Activated CD4-positive, alpha-beta T cell treated with anti-CD3 and anti-CD28 coated beads for 48 hours (primary cell): Measurements from ENCODE around the gene GPC3.
"Not testable (repeated sequence)": the region's sequence is repeated elsewhere in the genome, so short reads cannot be mapped to it uniquely, and the experiment has no call there.

Experiments
- DNase-seq: peaks from one replicate; pipeline ENCODE4 v3.0.0-alpha.2; 2020

Gene GPC3

DNA sequence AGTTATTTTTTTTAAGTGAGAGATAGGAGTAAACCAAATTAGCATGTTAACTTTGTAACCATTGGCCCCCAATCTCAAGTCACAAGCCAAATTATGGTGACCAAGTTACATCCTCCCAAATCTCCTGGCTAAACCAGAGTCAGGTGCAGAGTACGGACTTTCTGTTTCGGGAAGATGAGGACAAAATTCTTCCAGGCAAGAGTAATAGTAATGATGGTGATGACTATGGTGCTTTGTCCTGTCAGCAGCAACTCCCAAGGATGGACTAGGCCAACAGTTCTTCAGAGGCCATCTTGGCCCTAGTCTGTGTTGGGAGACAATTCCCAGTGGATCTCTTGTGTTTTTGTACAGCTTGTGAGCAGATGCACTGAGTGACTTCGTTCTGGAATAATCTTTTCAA is 148.8 kb downstream of the GPC3 start:
- DNase-seq, result no peak

DNA sequence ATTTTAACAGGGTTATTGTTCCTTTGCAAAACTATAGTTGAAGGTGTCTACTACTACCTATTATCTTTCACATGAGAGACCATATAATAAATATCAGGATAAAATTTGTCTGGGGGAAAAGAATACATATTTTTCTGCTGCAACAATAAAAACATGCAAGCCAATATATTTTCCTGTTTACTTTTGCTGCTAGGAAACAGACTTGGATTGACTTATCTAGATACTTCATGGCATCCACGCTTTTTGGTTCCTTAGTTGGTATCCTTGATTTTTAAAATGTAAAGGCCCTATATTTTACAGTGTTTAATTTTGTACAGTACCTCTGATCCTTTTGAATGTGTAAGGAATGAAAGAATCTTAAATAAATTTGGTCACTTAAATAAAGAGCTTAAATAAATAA is 150.6 kb downstream of the GPC3 start:
- no peak for DNase-seq

DNA sequence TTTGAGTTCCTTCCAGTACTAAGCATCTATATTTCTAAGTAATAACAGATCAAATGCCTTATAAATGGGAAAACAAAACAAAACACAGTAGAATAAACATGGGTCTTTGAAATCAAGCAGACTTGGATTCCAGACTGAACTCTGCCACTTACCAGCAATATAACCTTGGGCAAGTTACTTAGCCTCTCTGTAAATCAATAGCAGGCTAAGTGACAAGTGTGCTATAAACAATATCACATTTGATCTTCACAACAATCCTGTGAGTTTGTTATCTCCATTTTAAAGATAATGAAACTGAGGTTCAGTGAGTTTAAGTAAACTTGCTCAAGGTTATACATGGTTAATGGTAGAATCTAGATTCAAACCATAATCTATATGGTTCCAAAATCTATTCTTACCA is 165.8 kb downstream of the GPC3 start:
- no peak for DNase-seq

DNA sequence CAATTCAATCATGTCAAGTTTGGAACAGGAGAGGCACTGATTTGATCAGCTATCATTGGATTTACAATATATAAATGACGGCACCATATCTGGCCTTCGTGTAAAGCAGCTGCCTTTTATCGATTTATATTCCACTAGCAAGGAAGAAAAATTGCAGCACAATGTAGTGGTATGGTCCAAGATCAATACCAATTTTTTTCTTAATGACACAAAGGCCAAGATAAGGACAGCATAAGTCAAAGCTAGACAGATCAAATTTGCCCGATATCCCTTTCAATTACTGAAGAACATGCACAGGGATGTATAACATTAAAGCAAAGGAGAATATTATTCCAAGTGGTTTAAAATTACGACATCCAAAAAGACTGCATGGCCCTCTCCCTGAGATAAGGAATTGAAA is 167.4 kb downstream of the GPC3 start:
- DNase-seq, result no peak

DNA sequence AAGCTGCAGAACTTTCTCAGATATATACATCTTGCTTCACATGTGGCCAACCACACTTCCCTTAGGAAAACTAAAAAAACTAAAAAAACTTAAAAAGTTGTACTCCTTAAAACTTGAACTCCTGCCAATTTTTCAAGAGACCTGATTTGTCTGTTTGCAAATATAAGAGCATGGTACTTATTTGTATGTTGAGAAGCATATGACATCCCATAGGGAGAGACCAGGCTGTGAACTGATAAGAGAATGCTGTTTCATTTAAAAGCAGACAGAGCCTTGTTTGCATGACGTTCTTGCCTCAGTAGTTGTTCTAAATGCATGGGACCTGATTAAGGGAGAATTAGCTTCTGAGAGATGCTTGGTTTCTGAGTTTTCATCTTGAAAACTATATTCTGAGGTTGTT is 169.9 kb downstream of the GPC3 start:
- DNase-seq, result no peak

DNA sequence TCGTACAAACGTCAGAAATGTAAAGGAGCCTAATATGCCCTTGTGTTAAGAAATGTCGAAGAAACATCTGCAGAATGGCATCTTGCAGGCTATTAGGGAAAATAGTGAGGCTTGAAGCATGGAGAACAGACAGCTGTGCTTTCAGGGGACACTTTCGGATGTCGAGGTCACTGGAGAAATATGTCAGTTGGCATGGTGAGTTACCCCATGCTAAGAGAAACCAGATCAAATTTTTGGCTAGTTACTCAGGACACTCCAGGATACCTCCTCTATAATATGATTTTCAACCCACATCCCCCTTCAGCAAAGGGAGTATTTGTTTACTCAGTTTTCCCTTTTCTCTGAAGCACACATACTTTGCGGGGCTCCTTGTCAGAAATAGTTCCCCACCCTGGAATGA is 171.4 kb downstream of the GPC3 start:
- DNase-seq, result no peak

GRCh38 chrX:133812402-133812801 is 173.0 kb downstream of the GPC3 start:
- DNase-seq, result no peak

- no peak for DNase-seq
Observed at GRCh38 chrX:133810925-133811324, 174.5 kb downstream of the GPC3 start.

DNA sequence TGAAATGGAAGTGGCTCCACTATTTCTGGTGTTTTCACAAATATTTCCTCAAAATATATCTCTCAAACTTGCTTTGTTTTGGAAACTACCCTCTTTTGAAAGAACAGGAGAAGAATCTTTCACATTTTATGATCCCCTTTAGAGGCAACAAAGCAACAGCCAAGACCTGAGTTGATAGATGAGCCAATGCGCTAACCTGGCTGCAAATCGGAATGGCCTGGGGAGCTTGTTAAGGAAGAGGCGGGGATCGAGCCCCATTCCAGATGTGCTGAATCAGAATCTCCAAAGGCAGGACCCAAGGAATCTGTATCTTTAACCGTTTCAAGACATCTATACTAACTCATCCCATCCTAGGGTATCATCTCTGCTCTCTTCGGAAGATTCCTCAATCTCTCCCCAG is 181.3 kb downstream of the GPC3 start:
- DNase-seq, result no peak

DNA sequence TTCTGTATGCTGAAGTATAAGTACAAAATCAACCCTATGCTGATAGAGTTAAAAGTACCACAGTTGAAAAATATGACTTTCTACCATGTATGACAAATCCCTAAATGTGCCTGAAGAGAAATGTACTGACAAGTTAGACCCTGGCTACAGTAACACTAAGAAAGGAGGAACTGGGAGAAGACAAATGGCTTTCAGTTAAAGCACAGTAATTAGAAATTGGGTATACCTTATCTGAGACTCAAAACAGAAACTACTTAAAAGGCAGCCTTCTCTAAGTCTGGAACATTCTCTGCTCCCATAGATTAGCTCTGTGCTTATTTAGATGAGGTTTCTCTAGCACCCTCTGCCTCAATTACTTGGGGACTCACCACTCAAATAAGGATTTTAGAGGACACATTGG is 189.1 kb downstream of the GPC3 start:
- DNase-seq, result no peak

DNA sequence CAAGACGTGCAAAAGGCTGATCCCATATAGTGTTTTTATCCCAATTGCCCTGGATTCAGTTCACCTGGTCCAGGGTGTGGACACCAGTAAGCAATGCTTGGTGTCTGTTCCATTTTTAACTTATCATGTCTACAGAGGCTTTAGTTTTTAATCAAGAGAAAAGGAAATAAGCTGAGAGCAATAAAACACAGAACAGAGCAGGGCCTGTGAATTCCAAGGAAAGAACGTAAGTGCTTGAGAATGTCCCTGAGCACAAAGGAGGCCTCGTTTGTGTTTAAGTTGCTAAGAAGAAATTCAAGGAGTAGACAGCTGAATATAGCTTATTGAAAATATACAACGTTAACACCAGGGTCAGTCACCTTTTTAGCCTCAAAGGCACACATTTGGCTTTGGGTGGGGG is 191.3 kb downstream of the GPC3 start:
- no peak for DNase-seq

GRCh38 chrX:133793626-133794025 is 191.8 kb downstream of the GPC3 start:
- no peak for DNase-seq

GRCh38 chrX:133792198-133792953 is 193.0 kb downstream of the GPC3 start:
- peak; percentile 58 for DNase-seq

- DNase-seq, result no peak
Observed at GRCh38 chrX:133789829-133790228, 195.6 kb downstream of the GPC3 start.

GRCh38 chrX:133786382-133786781 is 199.0 kb downstream of the GPC3 start:
- no peak for DNase-seq

- DNase-seq, result no peak
Observed at GRCh38 chrX:133783274-133783673, 202.1 kb downstream of the GPC3 start.

DNA sequence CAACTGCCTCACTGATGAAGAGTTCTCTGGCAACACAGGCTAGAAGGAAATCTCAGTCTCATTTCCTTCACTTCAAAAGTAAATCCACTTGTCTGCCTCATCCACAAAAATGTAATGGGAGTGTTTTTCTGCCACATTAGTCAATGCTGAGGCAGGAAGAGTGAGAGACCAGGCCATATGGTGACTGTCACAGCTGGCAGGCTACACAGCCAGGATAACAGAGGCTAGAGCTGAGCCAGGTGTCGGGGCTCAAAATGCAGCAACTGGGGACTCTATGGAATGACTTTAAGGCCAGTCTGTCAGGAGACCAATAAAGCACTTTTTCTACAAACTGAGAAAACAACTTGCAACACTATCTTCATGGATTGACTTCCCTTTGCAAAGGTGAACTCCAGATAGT is 204.2 kb downstream of the GPC3 start:
- DNase-seq, result no peak

GRCh38 chrX:133776072-133776471 is 209.3 kb downstream of the GPC3 start:
- DNase-seq, result peak; percentile 53

DNA sequence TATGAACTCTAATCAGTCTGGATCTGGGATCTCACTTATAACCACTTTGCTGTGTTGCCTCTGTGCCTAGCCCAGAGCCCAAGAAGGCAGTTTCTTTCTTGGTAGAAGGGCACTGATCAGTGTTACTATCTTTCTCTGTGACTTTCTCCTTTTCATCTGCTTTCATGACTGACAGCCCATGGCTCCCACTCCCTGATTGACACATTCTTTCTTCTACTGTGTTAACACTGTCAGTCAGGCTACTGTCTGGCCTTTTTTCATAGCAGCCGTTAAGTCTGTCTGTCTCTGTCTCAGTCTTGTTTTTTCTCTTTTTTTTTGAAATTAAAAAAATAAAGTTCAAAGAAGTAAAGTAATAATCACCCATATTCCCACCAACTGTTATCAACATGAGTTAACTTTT is 210.6 kb downstream of the GPC3 start:
- no peak for DNase-seq

DNA sequence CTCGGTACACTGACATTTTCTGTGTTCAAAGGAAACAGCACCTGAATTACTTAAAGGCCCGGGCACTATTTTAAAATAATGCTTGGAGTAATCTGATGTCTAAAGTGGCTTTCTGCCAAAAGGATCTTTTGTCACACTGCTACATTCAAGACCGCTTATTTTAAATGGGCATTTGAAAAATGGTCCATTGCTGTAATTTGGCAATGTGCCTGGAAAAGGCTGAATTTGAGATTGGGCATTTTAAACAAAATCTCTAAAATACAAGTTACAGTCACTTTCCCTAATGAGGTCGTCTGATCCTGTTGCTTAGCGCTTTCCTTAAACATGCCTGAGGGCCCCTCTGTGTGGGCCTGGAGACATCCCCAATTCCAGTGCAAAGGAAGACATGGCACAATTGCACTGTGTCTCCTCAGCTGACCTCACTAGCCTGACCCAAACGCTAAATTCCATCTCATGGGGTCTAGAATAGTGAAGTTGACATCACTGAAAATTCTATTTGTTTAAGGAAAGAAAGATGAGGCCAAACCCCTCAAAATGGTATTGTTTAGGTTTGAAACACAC is 214.2 kb downstream of the GPC3 start:
- DNase-seq, result no peak

DNA sequence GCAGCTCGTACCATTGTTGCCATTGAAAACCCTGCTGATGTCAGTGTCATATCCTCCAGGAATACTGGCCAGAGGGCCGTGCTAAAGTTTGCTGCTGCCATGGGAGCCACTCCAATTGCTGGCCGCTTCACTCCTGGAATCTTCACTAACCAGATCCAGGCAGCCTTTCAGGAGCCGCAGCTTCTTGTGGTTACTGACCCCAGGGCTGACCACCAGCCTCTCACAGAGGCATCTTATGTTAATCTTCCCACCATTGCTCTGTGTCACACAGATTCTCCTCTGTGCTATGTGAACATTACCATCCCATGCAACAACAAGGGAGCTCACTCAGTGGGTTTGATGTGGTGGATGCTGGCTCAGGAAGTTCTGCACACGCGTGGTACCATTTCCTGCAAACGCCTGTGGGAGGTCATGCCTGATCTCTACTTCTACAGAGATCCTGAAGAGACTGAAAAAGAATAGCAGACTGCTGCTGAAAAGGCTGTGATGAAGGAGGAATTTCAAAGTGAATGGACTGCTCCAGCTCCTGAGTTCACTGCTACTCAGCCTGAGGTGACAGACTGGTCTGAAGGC is 222.3 kb downstream of the GPC3 start:
- not testable (repeated sequence) for DNase-seq

DNA sequence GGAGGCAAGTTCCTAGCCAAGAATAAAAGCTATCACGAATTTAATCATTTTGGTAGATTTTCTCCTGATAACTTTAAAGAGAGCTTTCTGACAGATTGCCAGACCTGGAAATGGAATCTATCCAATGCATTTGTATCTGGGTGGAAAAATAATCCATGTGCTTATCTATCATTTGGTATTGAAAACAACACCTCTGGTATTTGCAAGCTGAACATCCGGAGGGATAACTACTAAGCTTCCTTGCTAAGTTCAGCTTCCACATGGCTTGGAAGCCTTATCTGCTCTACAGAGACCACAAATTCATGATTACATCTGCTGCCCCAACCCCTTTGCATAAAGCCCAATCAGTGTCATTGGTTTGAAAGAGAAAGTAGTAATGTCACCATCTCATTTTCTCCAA is 230.7 kb downstream of the GPC3 start:
- DNase-seq, result no peak

DNA sequence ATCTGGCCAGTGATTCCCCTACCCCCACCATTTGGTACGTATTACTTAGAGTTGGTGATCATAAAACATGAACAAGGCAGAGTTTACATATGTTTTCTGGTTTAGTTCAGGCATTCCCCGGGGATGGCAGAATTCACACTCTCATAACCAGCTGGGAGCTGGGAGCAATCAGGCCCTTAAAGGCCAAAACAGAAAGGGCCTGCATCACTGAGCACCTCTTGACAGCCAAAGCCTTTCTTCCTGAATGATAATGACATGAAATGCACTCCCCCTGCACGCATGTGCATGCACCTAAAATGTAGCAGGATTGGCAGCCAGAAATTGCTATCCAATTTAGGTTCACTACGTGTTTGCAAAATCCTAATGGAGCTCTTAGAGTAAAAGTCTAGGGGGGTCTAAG is 235.4 kb downstream of the GPC3 start:
- DNase-seq, result no peak

GRCh38 chrX:133749370-133749769 is 236.0 kb downstream of the GPC3 start:
- DNase-seq, result no peak

DNA sequence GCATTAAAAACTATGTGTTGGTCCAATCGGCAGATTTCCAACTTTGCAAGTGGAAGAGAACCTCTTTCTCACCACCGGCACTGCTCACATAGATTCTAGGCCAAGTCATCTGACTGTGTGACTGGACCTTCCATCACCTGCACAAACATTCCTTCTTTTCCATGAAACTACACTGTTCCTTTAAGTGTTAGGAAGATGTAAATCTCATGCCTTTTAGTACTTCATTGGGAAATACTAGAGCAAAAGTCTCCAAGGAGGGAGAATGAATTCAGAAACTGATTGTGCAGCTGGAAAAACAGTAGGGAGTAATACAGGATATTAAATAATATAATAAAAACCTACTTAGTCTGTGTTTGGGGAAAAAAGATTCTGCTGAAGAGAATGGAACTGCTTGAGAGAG is 238.2 kb downstream of the GPC3 start:
- DNase-seq, result no peak
